Upper lobe of left lung (tissue), 6 donors: ENCODE data around the gene DLX6. TPM values are rescaled to one million over a fixed set of nuclear protein-coding genes. Genes with fewer than 3 reads are reported as not detected.
"Not testable (repeated sequence)": the region's sequence is repeated elsewhere in the genome, so short reads cannot be mapped to it uniquely, and the experiment has no call there.

Source experiments
- ATAC-seq, 2 donors: fragments of 200-7000 bp; cut with Tn5 transposase; one replicate each; pipeline ENCODE4 v1.9.1; 2022; ENCODE audit warnings: mild to moderate bottlenecking in 2 of 2, moderate library complexity in 2 of 2; ENCODE audit not compliant: low FRiP score in 2 of 2
- DNase-seq, 2 donors: peaks; one replicate each; pipeline ENCODE4 v3.0.0-alpha.2; 2019 to 2020
- H3K27ac ChIP-seq, 4 donors: fragments of 200-600 bp; sonication (generic); one replicate each; pipeline ENCODE4 v1.5.1; 2016 to 2019
- H3K27me3 ChIP-seq, 4 donors: fragments of 200-600 bp; sonication (generic); one replicate each; pipeline ENCODE4 v1.5.1; 2017 to 2019
- H3K36me3 ChIP-seq, 4 donors: fragments of 200-600 bp; sonication (generic); one replicate each; pipeline ENCODE4 v1.5.1; 2016 to 2019
- H3K4me1 ChIP-seq, 4 donors: fragments of 200-600 bp; sonication (generic); one replicate each; pipeline ENCODE4 v1.5.1; 2018 to 2019
- H3K4me3 ChIP-seq, 4 donors: fragments of 200-600 bp; sonication (generic); one replicate each; pipeline ENCODE4 v1.5.1; 2017 to 2019; ENCODE audit warnings: mild to moderate bottlenecking in 2 of 4, moderate library complexity in 1 of 4
- H3K9me3 ChIP-seq, 4 donors: fragments of 200-600 bp; sonication (generic); one replicate each; pipeline ENCODE4 v1.5.1; 2018 to 2019
- EP300 ChIP-seq, 4 donors: sonication (generic); formaldehyde crosslinking; IDR thresholded peaks; one replicate each; pipeline ENCODE4 v1.5.1; 2017; ENCODE audit warnings: antibody characterized with exemption in 4 of 4, control low read depth in 2 of 4
- POLR2A ChIP-seq, 4 donors: fragments of 450-650 bp; IDR thresholded peaks; one replicate each; pipeline ENCODE4 v1.5.1; 2016 to 2017; ENCODE audit warnings: antibody characterized with exemption in 4 of 4, mild to moderate bottlenecking in 2 of 4
- POLR2AphosphoS5 ChIP-seq, 2 donors: sonication (generic); formaldehyde crosslinking; IDR thresholded peaks; one replicate each; pipeline ENCODE4 v1.5.1; 2017; ENCODE audit warnings: antibody characterized with exemption in 2 of 2
- WGBS, 2 donors: methylation state at CpG; one replicate each; pipeline ENCODE4 v1.1.5; 2017 to 2018; 5-methylcytosine and 5-hydroxymethylcytosine counted together
- total RNA-seq, 6 donors: library from RNA; depleted of rRNA in 4 of 6; stranded (reverse); fragments of >200 nt in 4 of 6; gene quantifications; one replicate each; pipeline versions ENCODE4 v1.1.0 to v1.2.1, GENCODE V29; 2016 to 2021
- TF ChIP-seq, protein P1 (sequence below), 6 experiments: fragments of 450-650 bp in 4 of 6; fragments of 200-600 bp in 2 of 6; sonication (generic) in 2 of 6; IDR thresholded peaks; one replicate each; pipeline ENCODE4 v1.5.1; 2016 to 2019; ENCODE audit warnings: antibody characterized with exemption in 6 of 6
- donor health status: DM: no; HTN: no; CAD: no; lungs with moderate emphysema.
- donor health status: DM: no; HTN: yes; CAD: no; lungs with severe emphysema.

Gene DLX6
- total RNA-seq, 6 donors from 2014 or later: not detected

DNA sequence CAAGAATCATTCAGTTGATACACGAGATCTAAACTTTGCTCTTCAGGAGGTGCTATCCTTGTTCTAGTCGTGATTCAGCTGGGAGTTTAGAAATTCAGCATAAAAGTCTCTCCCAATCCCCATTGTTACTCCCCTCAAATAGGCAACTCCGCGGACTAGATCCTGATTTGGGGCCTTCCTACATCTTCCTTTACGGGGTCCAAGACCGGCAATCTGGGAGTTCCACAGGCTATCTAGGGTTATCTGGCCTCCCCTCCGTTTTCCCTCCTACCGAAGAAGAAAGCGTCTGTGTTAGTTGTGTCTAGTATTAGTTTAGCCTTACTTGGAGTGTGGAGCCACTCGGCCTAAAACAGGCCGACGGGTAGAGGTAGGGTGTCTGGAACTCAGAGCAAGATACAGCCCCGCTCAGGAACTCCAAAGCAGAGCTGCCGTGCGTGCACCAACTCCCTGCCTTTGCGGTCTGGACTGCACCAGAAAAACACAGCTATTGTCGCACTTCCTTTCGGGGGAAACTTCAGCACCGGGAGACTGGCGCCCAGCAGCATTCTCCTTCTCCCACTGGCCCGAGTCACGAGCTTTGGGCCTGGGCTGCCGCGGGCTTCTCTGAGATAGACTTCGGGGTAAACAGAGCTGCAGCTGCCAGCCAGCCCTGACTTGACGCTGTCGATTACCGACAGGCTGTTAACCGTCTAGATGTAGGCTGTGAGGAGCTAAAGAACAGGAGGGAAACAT, 20.8 kb downstream of the DLX6 start:
- ATAC-seq (peak; percentile 4 to 10), DNase-seq (peak in 1 of 2 donors; percentile 53)
- peaks cover 0 to 52% (median 18%) of the 10 kb centered on the region in 4 donors for H3K27me3 ChIP-seq
- TF ChIP-seq, protein P1, sequence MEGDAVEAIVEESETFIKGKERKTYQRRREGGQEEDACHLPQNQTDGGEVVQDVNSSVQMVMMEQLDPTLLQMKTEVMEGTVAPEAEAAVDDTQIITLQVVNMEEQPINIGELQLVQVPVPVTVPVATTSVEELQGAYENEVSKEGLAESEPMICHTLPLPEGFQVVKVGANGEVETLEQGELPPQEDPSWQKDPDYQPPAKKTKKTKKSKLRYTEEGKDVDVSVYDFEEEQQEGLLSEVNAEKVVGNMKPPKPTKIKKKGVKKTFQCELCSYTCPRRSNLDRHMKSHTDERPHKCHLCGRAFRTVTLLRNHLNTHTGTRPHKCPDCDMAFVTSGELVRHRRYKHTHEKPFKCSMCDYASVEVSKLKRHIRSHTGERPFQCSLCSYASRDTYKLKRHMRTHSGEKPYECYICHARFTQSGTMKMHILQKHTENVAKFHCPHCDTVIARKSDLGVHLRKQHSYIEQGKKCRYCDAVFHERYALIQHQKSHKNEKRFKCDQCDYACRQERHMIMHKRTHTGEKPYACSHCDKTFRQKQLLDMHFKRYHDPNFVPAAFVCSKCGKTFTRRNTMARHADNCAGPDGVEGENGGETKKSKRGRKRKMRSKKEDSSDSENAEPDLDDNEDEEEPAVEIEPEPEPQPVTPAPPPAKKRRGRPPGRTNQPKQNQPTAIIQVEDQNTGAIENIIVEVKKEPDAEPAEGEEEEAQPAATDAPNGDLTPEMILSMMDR (IDR thresholded peaks at IDR 0.05): no peak
- TF ChIP-seq EP300 (IDR thresholded peaks at IDR 0.05) (no peak), POLR2A (IDR thresholded peaks at IDR 0.05) (no peak), POLR2AphosphoS5 (IDR thresholded peaks at IDR 0.05) (no peak)
- peak overlapping the region in 3 of 4 donors; percentile 2 to 44 (median 13) for H3K4me3 ChIP-seq
- no peaks in the 10 kb centered on the region for H3K9me3 ChIP-seq
- no peaks in the 10 kb centered on the region for H3K36me3 ChIP-seq
- peaks cover 34 to 42% (median 37%) of the 10 kb centered on the region in 4 donors for H3K4me1 ChIP-seq
- no peak overlapping the region for H3K27ac ChIP-seq
- WGBS, 2 donors: 14 to 24% methylated on average over 16 to 29 of the region's 29 CpGs

DNA sequence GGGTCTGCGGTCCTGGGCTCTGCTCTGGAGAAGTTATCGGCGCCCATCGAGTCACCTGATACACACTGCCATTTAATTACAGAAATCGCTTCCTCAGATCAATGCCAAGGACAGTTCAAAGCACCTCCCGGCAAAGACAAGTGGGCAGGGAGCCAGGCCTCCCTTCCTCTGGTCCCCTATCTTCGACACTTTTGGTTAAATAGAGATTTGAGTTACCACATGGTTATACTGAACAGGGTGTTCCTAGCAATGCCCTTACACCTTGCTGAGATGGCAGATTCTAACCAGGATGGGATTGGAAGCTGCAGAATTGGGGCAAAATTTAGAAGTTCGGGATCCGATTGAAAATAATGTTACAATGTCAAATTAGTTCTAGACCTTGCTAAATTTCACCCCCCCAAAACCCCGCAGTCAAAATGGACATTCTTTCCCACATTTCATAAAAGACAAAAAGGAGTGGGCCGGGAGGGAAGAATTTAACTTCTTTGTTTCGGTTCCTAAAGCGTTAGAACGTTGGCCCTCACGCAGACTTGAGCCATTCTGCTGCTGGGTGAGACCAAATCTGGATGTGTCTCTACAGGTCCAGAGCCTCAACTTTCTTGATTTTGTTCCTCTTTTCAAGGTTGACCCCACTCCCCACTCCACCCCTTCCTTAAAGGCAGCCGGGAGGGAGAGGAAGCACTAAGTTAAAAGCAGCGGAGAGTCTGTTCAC, 21.5 kb downstream of the DLX6 start:
- peak in 1 of 2 donors; percentile 54 for ATAC-seq
- H3K27me3 ChIP-seq: peaks cover 0 to 45% (median 13%) of the 10 kb centered on the region in 4 donors
- H3K36me3 ChIP-seq: no peaks in the 10 kb centered on the region
- peak overlapping the region in 3 of 4 donors; percentile 16 to 44 (median 38) for H3K4me3 ChIP-seq
- peaks cover 31 to 35% (median 33%) of the 10 kb centered on the region in 4 donors for H3K4me1 ChIP-seq
- no peaks in the 10 kb centered on the region for H3K9me3 ChIP-seq
- TF ChIP-seq POLR2A (IDR thresholded peaks at IDR 0.05): no peak
- no peak for TF ChIP-seq EP300 (IDR thresholded peaks at IDR 0.05)
- TF ChIP-seq, protein P1 (IDR thresholded peaks at IDR 0.05): no peak
- TF ChIP-seq POLR2AphosphoS5 (IDR thresholded peaks at IDR 0.05): no peak
- WGBS, 2 donors: 15 to 16% methylated on average over 17 of the region's 17 CpGs
- DNase-seq: no peak
- H3K27ac ChIP-seq: no peak overlapping the region

DNA sequence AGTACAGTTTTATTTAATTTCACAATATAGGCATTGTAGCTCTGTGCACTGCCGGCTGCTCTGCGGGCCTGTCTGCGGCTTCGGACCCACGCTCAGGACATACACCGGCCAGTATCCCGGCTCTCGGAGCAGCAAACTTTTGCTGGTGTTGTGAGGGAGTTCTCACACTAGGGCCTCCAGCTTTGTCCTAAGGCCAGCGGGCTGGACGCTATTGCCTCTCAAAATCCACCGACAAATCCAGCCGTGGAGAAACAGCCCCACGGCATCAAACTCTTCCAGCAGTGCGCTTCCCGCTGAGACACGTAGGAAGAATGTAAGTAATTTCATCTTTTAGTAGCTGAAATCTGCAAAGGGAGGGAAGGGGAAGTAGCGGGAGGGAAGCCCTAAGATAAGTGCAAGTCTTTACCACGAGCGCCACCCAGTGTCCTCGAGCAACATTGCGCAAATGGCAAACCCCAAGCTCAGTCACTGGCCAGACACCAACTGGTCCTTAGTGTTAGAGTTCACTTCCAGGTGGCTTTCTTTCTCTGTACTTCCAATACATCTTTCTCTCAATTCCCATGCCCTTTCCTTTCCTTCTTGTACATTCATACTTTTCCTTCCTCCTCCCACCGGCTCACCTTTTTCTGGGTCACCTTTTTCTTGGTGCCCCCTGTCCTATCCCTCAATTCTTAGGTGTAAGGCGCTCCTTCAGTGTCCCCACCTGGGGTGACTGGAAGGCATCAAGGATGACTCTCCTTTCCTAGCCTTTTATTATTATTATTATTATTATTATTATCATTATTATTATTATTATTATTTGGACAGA, 22.3 kb downstream of the DLX6 start:
- no peak for TF ChIP-seq POLR2AphosphoS5 (IDR thresholded peaks at IDR 0.05)
- TF ChIP-seq POLR2A (IDR thresholded peaks at IDR 0.05): no peak
- TF ChIP-seq, protein P1 (IDR thresholded peaks at IDR 0.05): peak; percentile 68 to 83 (median 80)
- peak overlapping the region in 3 of 4 donors; percentile 16 to 44 (median 38) for H3K4me3 ChIP-seq

DNA sequence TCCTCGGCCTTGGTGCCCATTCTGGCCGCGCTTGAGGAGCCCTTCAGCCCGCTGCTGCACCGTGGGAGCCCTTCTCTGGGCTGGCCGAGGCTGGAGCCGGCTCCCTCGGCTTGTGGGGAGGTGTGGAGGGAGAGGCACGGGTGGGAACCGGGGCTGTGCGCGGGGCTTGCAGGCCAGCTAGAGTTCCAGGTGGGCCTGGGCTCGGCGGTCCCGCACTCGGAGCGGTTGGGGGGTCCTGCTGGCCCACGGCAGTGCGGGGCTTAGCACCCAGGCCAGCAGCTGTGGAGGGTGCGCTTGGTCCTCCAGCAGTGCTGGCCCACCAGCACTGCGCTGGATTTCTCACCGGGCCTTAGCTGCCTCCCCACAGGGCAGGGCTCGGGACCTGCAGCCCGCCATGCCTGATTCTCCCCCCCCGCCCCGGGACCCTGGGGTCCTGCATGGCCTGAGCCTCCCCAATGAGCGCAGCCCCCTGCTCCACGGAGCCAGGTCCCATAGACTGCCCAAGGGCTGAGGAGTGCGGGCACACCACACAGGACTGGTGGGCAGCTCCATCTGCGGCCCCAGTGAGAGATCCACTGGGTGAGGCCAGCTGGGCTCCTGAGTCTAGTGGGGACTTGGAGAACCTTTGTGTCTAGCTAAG, 29.0 kb downstream of the DLX6 start:
- 89 to 93% methylated on average over 2 to 21 of the region's 30 CpGs for WGBS, 2 donors
- peak in 1 of 2 donors; percentile 74 for DNase-seq

More for the DNA sequence above, 22.3 kb downstream of the DLX6 start:
- DNase-seq (peak; percentile 41 to 69), ATAC-seq (peak; percentile 85 to 93)
- H3K27me3 ChIP-seq: peaks cover 0 to 37% (median 13%) of the 10 kb centered on the region in 4 donors
- H3K9me3 ChIP-seq: no peaks in the 10 kb centered on the region
- 6 to 8% methylated on average over 18 to 23 of the region's 23 CpGs for WGBS, 2 donors
- H3K27ac ChIP-seq: no peak overlapping the region
- H3K4me1 ChIP-seq: peaks cover 30 to 35% (median 33%) of the 10 kb centered on the region in 4 donors
- H3K36me3 ChIP-seq: no peaks in the 10 kb centered on the region

More for the DNA sequence above, 29.0 kb downstream of the DLX6 start:
- H3K9me3 ChIP-seq, H3K27me3 ChIP-seq, H3K27ac ChIP-seq, H3K4me1 ChIP-seq, H3K36me3 ChIP-seq, H3K4me3 ChIP-seq: not testable (repeated sequence)
- peak in 1 of 2 donors; percentile 21 for ATAC-seq
